ENCODE measurements around the gene USP47.
"Not testable (repeated sequence)": the region's sequence is repeated elsewhere in the genome, so short reads cannot be mapped to it uniquely, and the experiment has no call there.

USP47 gene

DNA sequence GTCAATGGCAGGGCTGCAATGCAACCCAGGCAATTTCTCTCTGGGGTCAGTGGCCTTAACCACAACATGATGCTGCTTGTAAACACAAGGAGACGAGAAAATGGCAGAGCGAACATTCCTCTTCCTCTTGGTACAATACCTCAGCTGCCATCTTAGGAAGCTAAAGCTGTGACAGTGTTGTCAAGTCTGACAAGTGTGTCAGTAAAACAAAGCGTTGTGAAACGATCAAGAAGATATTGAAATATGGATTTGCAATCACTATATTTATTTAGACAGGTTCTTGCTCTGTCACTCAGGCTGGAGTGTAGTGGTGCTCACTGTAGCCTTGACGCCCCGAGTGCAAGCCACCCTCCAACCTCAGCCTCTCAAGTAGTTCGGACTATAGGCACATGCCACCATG lies 14.5 kb upstream of the USP47 start:
- DNase-seq (ENCODE audit: extremely low read depth in 1 of 2, low read depth in 1 of 2) = no peak

DNA sequence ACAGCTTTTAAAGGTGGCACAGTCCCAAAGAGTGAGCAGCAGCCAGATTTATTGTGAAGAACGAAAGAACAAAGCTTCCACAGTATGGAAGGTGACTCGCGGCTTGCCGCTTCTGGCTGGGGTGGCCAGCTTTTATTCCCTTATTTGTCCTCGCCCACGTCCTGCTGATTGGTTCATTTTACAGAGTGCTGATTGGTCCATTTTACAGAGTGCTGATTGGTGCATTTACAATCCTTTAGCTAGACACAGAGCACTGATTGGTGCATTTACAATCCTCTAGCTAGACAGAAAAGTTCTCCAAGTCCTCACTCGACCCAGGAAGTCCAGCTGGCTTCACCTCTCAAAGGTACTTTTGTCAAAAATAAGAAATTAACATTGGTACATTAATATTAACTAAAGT lies 10.4 kb upstream of the USP47 start:
- DNase-seq (ENCODE audit: extremely low read depth in 1 of 2, low read depth in 1 of 2) = not testable (repeated sequence)

DNA sequence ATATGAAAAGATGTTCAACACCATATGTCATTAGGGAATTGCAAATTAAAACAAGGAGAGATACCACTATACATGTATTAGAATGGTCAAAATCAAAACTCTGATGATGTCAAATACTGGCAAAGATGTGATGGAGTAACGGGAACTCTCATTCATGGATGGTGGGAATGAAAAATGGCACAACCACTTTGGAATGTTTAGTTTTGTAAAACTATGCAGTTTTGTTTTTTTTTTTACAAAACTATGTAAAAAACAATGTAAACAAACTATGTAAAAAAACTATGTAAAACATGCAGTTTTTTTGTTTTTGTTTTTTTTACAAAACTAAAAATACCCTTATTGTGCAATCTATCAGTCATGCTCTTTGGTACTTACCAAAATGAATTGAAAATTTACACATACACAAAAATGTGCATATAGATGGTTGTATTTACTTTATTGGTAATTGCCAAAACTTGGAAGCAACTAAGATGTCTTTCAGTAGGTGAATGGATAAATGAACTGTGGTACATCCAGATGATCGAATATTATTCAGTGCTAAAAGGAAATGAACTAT lies 5.0 kb upstream of the USP47 start:
- no peak for DNase-seq (ENCODE audit: extremely low read depth in 1 of 2, low read depth in 1 of 2)

DNA sequence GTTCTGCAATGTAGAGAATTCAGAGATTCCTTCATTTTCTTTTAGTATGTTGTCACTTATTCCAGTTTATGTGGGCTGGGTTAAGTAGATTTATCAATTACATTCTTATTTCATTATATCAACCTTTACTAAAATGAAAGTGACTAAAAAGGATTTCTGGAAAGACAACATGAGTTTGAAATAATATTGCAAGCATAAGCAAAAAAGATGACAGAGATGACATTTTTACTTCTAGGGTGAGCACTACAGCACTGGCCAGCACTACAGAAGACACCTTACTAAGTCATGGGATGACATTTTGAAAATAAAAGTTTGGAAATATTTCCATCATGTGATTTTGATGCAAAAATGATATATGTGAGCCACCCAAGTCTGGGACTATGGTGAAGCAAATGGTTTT lies 2.1 kb upstream of the USP47 start:
- DNase-seq (ENCODE audit: extremely low read depth in 1 of 2, low read depth in 1 of 2) = no peak

DNA sequence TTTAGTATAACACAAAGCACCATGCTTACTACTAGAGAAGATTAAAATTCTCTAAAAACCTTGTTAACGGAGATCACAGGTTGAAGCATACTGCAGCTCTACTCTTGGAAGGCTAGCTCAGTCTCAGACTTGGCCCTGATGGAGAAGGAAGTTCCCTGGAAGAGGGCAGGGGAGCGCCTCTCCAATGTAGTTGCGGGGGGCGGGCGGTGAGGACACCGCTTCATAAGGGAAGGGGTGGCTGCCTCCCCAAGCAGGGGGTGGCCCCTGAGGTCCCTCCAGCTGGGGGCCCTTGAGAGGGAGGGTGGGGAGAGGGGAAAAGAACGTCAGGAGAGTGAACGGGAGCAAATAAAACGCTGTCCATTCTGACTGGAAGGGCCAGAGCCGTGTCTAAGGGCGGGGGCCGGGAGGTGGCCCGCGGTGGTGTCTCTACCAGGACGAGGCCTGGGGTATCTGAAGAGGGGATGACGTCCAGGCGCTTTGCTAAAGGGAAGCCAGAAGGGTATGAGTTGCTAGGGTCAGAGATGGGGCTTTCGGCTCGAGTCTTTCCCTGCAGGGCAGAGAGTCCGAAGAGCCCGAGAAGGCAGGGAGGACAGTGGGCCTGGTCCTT lies 553 bp upstream of the USP47 start:
- DNase-seq (ENCODE audit: extremely low read depth in 1 of 2, low read depth in 1 of 2) = peak in 1 of 2 donors; percentile 25

DNA sequence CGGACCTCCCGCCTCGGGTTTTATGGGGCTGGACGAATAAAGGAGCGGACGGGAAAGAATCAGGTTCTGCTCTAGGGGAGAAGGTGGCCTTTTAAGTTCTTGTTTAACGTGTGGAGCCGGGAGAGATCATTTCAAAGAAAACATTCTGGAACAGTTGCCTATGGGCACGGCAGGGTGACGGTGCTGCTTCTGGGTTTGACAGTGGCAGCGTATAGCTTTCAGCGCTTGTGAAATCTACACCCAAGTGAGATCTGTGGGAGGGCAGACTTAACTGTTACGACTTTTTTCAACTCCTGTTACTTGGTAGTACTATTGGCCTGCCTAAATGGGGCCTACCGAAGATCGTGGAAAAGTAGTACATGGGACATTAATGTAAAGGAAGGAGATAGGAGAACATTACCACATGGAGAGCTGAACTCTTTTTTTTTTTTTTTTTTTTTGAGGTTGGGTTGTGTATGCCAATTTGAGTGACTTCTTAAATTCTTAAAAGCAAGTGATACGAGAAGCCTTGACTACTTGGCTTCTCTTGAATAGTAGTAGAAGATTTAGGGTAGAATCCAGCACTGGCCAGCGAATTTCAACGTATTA lies 743 bp downstream of the USP47 start:
- DNase-seq (ENCODE audit: extremely low read depth in 1 of 2, low read depth in 1 of 2) = peak; percentile 18 to 22

DNA sequence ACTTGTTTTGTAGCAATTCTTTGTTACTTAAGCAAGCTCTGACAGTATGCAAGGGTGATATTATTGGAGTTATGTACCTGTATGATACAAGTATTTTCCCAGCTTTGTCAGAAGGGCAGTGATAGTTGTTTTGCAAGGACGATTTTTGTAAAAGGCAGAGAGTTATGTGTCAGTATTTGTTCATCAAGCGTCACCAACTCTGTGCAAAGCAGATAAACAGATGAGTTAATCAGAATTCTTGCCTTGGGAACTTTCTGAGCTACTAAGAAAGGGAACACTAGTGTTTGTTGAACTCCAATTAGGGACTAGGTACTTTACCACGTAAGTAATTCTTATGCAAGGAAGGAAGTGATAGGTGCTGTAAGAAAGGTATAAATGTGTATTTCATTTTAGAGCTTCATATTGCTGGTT lies 1.4 kb downstream of the USP47 start:
- DNase-seq (ENCODE audit: extremely low read depth in 1 of 2, low read depth in 1 of 2) = no peak

DNA sequence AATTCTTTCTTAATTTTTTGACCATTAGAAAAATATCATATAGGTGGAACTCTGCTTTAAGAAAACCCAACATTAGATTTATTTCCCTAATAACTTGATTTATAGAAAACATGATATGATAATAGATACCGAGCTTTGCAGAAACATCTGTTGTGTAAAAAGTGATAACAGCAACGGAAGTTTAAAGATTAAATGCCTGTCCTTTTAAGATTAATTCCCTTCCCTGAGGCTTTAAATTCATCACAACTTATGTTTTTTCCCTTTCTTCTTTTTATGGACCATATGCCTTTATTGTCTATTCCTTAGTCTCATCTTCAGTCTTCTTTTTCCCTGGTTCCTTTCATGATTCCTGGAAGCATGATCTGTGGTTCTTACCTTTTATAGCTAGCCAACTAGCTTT lies 1.9 kb downstream of the USP47 start:
- DNase-seq (ENCODE audit: extremely low read depth in 1 of 2, low read depth in 1 of 2) = no peak

DNA sequence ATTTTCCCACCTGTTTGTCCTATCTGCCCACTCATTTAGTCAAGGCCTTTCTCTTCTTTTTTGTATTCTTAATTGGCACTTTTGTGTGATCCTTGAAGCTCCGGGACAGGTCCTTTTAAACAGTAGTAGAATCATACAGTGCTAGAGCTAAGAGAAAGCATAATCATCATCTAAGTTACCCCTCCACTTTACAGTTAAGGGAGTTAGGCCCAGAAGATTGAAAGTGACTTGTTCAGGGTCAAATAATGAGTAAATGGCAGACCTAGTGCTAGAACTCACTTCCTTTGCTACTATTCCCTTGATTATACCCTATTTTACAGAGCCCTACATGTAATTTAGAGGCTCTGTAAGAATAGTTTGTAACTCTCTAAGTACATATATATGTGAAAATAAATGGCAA lies 2.5 kb downstream of the USP47 start:
- no peak for DNase-seq (ENCODE audit: extremely low read depth in 1 of 2, low read depth in 1 of 2)

DNA sequence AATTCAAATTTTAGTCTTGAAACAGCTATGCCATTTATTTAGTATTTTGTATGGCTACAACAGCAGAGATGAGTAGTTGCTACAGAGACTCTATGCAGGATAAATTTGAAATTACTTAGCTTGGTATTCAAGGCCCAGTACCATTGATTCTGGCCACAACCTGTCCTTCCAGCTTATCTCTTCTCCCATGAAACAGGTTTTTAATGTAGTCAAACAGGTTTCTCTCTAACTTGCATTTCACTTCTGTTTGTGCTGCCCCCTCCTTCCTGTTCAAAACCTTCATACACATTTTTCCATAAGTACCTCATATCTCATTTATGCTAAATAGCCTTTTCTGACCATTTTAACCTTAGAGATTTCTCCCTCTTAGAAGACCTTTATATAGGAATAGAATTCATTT lies 3.3 kb downstream of the USP47 start:
- no peak for DNase-seq (ENCODE audit: extremely low read depth in 1 of 2, low read depth in 1 of 2)

DNA sequence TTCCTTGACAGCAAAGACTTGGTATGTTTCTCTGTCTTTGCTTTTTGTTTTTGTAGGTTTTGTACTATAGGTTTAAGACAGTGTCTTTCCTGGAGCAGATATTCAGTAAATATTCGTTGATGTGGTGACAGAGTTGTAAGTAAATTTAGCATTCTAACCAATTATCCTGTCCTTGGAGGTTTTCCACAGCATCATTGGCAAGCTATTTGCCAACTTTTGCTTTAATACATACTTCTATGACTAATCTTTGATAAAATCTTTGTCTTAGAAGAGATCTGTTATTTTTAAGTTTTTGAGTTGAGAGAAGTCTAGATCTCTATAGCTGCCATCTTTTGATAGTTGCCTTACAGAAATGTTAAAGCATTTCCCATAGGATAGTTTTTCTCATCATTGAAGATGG lies 3.8 kb downstream of the USP47 start:
- DNase-seq (ENCODE audit: extremely low read depth in 1 of 2, low read depth in 1 of 2) = no peak

DNA sequence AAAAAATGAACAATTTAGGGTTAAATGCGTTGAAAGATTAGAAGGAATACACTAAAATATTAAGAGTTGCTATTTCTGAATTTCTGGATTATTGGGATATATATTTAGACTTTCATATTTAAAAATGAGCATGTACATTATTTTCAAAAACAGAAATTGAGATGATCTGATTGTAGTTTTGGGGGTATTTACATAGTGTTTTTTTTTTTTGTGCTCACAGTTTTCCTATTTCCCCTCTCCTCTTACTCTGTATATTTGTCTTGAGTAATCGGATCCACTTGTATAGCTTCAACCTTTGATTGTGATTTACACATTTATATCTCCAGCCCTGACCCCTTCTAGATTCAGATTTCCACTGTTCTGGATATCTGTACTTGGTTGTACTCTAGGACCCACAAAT lies 5.3 kb downstream of the USP47 start:
- DNase-seq (ENCODE audit: extremely low read depth in 1 of 2, low read depth in 1 of 2) = no peak

DNA sequence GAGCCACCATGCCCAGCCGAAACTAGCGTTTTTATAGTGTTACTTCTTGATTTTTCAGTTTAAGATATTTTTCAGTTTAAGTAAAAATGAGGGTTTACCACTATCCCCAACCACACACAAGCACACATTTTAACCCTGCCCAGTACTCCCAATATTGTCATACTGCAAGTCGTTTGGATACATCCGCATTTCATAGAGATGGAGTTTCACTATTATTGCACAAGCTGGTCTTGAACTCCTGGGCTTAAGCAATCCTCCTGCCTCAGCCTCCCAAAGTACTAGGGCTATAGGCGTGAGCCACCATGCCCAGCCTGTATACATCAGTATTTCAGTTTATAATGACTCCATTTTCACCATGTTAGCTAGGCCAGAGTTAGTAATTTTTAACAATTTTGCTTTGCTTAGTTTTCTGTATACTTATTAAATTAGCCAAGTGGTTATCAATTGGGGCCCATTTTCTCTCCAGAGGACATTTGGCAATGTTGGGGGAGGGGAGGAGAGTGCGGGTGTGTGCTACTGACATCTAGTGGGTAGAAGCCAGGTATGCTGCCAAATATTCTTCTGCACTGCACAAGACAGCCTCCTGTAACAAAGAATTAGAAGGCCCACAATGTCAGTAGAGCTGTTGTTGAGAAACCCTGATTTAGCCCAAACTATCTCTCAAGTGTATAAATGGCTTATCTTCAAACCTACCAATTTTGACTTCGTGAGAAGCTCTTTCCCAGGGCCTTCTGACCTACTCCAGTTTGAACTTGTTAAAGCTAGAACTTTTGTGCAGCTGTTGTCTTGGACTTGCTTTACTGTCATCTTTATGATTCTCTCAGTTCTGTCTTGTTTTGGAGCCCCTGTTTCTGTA lies 7.3 kb downstream of the USP47 start:
- DNase-seq (ENCODE audit: extremely low read depth in 1 of 2, low read depth in 1 of 2) = peak; percentile 24 to 39

DNA sequence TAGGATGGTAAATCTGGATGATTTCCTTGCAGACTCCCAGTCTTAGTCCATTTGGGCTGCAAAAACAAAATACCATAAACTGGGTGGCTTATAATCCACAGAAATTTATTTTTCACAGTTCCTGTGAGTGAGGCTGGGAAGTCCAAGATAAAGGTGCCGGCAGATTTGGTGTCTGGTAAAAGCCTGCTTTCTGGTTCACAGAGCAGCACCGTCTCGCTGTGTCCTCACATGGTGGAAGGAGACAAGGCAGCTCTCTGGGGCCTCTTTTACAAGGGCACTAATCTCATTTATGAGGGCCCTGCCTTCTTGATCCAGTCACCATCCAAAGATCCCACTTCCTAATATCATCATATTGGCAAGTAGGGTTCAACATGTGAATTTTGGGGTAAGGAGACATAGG lies 8.9 kb downstream of the USP47 start:
- no peak for DNase-seq (ENCODE audit: extremely low read depth in 1 of 2, low read depth in 1 of 2)

DNA sequence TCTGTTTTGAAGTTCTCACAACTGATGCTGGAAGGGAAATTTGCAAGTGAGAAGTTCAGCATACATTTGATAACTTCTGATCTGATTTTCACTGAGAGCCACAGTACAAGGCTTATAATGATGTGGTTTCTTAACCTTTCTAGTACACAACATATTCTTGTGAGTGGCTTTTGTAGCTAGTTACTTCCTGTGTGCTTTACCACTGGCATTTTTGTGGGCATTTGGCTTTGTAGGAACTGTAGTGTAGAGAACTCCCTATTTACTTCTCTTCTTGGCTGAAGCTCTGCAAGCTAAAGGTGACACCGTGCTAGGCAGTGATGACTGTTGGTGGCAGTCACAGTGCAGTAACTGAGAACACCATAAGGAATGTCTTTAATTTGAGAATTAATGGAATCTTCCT lies 14.9 kb downstream of the USP47 start:
- no peak for DNase-seq (ENCODE audit: extremely low read depth in 1 of 2, low read depth in 1 of 2)

DNA sequence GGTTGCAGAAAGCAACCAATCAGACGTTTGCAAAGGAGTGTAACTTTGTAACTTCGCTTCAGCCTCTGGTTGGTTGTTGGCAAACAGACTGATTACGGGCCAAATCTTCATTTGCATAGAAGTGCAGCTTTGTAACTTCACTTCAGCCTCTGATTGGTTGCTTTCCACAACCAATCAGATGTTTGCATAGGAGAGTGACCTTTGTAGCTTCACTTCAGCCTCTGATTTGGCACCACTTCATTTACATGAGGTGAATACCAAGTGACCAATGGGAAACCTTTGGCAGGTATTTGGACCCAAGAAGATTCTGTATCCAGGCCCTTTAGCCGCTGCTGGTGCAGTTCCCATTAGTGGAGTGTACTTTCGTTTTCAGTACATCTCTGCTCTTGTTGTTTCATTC lies 16.0 kb downstream of the USP47 start:
- no peak for DNase-seq (ENCODE audit: extremely low read depth in 1 of 2, low read depth in 1 of 2)

DNA sequence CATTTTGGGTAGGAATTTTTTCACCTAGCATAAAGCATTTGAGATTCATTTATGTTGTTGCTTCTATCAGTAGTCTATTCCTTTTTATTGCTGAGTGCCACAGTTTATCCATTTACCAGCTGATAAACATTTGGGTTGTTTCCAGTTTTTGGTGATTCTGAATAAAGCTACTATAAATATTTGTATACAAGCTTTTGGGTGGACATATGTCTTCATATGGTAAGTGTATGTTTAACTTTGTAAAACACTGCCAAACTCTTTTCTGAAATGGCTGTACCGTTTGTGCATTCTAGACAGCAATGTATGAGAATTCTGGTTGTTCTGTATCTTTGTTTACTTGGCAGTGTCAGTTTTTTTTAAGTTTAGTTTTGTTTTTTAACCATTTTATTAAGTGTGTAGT lies 16.9 kb downstream of the USP47 start:
- no peak for DNase-seq (ENCODE audit: extremely low read depth in 1 of 2, low read depth in 1 of 2)

DNA sequence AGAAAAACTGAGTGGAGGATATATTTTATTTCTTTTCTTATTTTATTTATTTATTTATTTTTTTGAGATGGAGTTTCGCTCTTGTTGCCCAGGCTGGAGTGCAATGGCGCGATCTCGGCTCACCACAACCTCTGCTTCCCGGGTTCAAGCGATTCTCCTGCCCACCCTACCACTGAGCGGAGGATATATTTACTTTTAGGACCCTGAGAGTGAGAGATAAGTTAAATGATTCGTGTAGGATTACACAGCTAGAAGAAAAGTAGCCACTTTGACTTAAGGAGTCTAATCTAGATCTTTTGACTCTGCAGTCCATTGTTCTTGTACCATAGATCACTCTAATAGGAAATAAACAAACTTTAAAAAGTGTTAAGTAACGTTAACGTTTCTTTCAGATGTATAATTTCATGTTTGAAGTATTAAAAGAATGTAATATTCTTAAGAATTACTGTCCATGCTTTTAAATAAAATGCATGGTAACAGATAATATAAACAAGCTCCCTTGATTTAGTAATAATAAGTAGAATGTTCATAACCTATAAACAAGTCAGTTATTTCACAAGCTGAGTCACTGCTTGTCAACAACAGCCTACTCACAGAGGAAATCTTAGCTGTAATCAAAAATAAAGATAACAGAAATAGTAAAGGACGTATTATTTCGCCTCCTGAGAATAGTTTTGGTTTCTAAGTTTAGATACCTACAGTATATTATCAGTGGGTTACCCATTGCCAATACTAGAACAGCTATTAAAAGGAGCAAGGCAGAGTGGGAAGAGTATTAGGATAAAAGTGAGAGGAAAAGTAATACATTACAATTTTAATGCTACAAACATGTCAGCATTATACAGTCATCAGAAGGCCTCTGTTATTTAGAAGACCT lies 18.6 kb downstream of the USP47 start:
- DNase-seq (ENCODE audit: extremely low read depth in 1 of 2, low read depth in 1 of 2) = no peak

DNA sequence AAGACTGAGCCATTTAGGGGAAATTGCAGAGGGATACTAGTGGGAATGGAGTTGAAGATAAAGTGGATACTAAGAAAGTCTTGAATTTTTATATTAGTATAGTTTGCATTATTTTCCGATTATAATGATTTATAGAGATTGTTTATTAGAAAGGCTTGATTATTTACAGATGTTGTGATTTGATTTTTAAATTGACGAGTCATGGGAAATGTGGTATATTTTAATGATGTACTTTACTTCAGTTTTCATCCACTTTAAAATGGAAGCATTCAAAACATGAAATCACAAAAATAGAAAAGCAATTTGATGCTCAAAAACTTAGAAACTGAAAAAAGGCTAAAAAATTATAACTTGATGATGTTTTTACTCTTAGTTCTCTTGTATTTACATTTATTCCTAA lies 21.2 kb downstream of the USP47 start:
- DNase-seq (ENCODE audit: extremely low read depth in 1 of 2, low read depth in 1 of 2) = no peak

DNA sequence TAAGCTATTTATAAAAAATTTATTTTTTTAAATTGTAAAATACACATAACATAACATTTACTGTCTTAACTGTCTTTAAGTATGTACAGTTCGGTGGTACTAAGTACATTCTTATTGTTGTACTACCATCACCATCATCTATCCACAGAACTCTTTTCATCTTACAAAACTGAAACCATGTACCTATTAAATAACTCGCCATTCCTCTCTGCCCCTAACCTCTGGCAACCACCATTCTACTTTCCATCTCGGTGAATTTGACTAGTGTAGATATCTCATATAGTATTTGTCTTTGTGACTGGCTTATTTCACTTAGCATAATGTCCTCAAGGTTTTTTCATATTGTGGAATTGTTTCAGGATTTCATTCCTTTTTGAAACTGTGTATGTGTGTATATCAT lies 22.6 kb downstream of the USP47 start:
- DNase-seq (ENCODE audit: extremely low read depth in 1 of 2, low read depth in 1 of 2) = no peak

DNA sequence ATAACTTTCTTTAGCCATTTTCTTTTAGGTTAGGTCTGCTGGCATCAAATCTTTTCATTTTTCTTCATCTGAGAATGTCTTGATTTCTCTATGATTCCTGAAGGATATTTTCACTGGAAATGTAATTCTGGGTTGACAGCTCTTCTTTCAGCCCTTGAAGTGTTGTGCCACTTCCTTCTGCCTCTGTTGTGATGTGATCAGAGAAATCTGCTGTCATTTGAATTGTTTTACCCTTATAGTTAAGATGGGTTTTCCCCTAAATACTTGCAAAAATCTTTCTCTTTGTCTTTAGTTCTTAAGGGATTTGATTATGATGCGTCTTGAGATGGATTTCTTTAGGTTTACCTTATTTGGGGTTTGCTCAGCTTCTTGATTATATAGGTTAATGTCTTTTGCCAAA lies 23.0 kb downstream of the USP47 start:
- no peak for DNase-seq (ENCODE audit: extremely low read depth in 1 of 2, low read depth in 1 of 2)
